22Rv1 (cell line): ENCODE results near the gene SRPX2.

Experiments used
- ZFX ChIP-seq: fragments of 450-650 bp; IDR thresholded peaks from 2 replicates; pipeline ENCODE4 v1.6.1; 2017; ENCODE audit warnings: antibody characterized with exemption, borderline replicate concordance
- TF ChIP-seq, protein P1 (sequence below): fragments of 450-650 bp; IDR thresholded peaks from 2 replicates; pipeline ENCODE4 v1.5.1; 2017; ENCODE audit warnings: mild to moderate bottlenecking

DNA sequence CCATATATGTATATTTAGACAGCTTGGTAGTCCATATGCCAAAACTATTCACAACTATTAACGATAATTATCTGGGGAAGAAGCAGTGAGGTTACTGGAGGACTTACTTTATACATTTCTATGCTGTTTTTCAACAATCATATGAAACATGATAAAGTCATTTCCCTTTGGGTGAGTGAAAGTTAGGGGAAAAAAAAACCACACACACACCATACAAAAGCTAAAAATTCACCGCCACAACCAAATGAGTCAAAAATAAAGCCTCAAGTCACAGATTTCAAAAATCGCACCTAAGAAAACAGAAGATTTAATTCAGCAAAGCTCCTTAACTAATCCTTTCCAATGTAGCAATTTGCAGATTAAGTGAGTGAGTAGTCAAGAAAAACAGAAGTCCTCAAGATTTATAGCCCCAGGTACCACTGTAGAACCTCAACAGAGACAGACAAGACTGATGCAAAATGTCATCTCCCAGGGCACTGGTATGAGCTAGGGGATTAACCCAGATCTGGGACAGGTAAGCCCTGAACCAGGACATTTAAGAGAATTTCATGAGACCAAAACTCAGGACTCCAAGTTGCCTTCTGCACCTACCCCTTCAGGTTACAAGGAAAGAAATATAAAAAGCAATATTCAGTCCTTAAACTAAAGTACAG lies 52.8 kb downstream of the SRPX2 start:
- TF ChIP-seq, protein P1, sequence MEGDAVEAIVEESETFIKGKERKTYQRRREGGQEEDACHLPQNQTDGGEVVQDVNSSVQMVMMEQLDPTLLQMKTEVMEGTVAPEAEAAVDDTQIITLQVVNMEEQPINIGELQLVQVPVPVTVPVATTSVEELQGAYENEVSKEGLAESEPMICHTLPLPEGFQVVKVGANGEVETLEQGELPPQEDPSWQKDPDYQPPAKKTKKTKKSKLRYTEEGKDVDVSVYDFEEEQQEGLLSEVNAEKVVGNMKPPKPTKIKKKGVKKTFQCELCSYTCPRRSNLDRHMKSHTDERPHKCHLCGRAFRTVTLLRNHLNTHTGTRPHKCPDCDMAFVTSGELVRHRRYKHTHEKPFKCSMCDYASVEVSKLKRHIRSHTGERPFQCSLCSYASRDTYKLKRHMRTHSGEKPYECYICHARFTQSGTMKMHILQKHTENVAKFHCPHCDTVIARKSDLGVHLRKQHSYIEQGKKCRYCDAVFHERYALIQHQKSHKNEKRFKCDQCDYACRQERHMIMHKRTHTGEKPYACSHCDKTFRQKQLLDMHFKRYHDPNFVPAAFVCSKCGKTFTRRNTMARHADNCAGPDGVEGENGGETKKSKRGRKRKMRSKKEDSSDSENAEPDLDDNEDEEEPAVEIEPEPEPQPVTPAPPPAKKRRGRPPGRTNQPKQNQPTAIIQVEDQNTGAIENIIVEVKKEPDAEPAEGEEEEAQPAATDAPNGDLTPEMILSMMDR, result no peak
- no peak for TF ChIP-seq ZFX
